ENCODE measurements around the gene PUS3.

DNA sequence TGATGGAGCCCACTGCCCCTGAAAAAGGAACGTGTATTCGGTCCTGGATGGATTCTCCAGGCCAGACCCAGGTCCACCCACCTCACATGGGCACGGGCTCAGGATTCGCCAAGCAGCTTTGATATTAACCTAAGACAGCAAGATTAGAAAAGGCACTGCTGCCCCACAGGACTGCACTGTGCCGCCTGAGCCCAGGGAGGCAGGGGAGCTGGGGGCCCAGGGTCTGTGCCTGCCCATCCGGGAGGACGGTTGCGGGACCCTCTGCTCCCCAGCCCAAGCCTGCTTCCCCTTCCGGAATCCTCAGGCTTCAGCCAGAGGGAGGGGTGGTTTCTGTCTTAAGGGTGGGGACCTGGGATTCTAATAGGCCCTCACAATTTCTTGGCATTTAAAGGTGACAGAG lies 29.3 kb upstream of the PUS3 start:
- TF ChIP-seq, protein P1, sequence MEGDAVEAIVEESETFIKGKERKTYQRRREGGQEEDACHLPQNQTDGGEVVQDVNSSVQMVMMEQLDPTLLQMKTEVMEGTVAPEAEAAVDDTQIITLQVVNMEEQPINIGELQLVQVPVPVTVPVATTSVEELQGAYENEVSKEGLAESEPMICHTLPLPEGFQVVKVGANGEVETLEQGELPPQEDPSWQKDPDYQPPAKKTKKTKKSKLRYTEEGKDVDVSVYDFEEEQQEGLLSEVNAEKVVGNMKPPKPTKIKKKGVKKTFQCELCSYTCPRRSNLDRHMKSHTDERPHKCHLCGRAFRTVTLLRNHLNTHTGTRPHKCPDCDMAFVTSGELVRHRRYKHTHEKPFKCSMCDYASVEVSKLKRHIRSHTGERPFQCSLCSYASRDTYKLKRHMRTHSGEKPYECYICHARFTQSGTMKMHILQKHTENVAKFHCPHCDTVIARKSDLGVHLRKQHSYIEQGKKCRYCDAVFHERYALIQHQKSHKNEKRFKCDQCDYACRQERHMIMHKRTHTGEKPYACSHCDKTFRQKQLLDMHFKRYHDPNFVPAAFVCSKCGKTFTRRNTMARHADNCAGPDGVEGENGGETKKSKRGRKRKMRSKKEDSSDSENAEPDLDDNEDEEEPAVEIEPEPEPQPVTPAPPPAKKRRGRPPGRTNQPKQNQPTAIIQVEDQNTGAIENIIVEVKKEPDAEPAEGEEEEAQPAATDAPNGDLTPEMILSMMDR (IDR thresholded peaks at IDR 0.05), result no peak
- TF ChIP-seq EP300 (IDR thresholded peaks at IDR 0.05) (no peak), POLR2A (IDR thresholded peaks at IDR 0.05; ENCODE audit: low read depth) (no peak), POLR2AphosphoS5 (IDR thresholded peaks at IDR 0.05) (no peak)

Data from esophagus muscularis mucosa (tissue), 4 donors.